Activated CD4-positive, alpha-beta T cell treated with anti-CD3 and anti-CD28 coated beads for 1 hour (primary cell): ENCODE measurements around the gene ADPRS.

Source experiments
- DNase-seq: peaks from one replicate; pipeline ENCODE4 v3.0.0-alpha.2; 2020

Gene ADPRS

GRCh38 chr1:36134505-36135329, 46.0 kb downstream of the ADPRS start:
- DNase-seq: no peak

GRCh38 chr1:36135330-36135667, 46.6 kb downstream of the ADPRS start:
- no peak for DNase-seq

- DNase-seq: no peak
These were observed 47.1 kb downstream of the ADPRS start for GRCh38 chr1:36135796-36136195.

GRCh38 chr1:36136535-36136934, 47.8 kb downstream of the ADPRS start:
- no peak for DNase-seq

GRCh38 chr1:36137226-36137625, 48.5 kb downstream of the ADPRS start:
- DNase-seq: no peak

- DNase-seq: no peak
These were observed 49.1 kb downstream of the ADPRS start for GRCh38 chr1:36137776-36138175.

GRCh38 chr1:36139521-36139920, 50.8 kb downstream of the ADPRS start:
- no peak for DNase-seq

- DNase-seq: no peak
These were observed 53.4 kb downstream of the ADPRS start for GRCh38 chr1:36142121-36142520.

GRCh38 chr1:36143424-36143823, 54.7 kb downstream of the ADPRS start:
- DNase-seq: no peak
